Astrocyte (in vitro differentiated cells and primary cell): ENCODE data around the gene PSPN.
"Not testable (repeated sequence)": the region's sequence is repeated elsewhere in the genome, so short reads cannot be mapped to it uniquely, and the experiment has no call there.

Experiments used
- EZH2 ChIP-seq: IDR thresholded peaks from 2 replicates; pipeline ENCODE4 v1.6.1; 2012; ENCODE audit warnings: mild to moderate bottlenecking, low read length, inconsistent platforms; ENCODE audit not compliant: insufficient read depth
- TF ChIP-seq, protein P1 (sequence below): IDR thresholded peaks from 2 replicates; pipeline ENCODE4 v1.5.1; 2011; ENCODE audit warnings: low read depth, mild to moderate bottlenecking, inconsistent platforms, low read length, moderate library complexity; ENCODE audit not compliant: insufficient read depth

DNA sequence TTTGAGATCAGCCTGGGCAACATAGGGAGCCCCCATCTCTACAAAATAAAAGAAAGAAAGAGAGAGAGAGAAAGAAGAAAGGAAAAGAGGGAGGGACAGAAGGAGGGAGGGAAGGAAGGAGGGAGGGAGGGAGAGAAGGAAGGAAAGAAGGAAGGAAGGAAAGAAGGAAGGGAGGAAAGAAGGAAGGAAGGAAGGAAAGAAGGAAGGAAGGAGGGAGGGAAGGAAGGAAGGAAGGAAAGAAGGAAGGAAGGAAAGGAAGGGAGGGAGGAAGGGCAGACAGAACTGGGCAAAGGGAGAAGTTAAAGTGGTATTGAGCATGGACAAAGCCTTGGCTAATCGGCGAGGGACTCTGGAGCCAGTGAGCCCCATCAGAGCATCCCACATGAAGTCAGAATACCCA, 26.5 kb downstream of the PSPN start:
- TF ChIP-seq EZH2: not testable (repeated sequence)
- TF ChIP-seq, protein P1, sequence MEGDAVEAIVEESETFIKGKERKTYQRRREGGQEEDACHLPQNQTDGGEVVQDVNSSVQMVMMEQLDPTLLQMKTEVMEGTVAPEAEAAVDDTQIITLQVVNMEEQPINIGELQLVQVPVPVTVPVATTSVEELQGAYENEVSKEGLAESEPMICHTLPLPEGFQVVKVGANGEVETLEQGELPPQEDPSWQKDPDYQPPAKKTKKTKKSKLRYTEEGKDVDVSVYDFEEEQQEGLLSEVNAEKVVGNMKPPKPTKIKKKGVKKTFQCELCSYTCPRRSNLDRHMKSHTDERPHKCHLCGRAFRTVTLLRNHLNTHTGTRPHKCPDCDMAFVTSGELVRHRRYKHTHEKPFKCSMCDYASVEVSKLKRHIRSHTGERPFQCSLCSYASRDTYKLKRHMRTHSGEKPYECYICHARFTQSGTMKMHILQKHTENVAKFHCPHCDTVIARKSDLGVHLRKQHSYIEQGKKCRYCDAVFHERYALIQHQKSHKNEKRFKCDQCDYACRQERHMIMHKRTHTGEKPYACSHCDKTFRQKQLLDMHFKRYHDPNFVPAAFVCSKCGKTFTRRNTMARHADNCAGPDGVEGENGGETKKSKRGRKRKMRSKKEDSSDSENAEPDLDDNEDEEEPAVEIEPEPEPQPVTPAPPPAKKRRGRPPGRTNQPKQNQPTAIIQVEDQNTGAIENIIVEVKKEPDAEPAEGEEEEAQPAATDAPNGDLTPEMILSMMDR: not testable (repeated sequence)
